Prostate gland (tissue), 2 donors: ENCODE measurements around the gene ADGRG6.

ENCODE experiments used
- CTCF ChIP-seq, 4 experiments: fragments of 200-600 bp in 2 of 4; fragments of 450-650 bp in 2 of 4; sonication (generic) in 2 of 4; IDR thresholded peaks; 1 replicate in 3 of 4; 2 replicates in 1 of 4; pipeline ENCODE4 v1.5.1; 2016 to 2019; ENCODE audit warnings: antibody characterized with exemption in 4 of 4, mild to moderate bottlenecking in 2 of 4, moderate library complexity in 2 of 4
- POLR2A ChIP-seq: fragments of 450-650 bp; IDR thresholded peaks from one replicate; pipeline ENCODE4 v1.6.1; 2016; ENCODE audit warnings: antibody characterized with exemption, mild to moderate bottlenecking
- POLR2AphosphoS5 ChIP-seq: sonication (generic); formaldehyde crosslinking; IDR thresholded peaks from one replicate; pipeline ENCODE4 v1.6.1; 2017; ENCODE audit warnings: antibody characterized with exemption

- TF ChIP-seq CTCF (IDR thresholded peaks at IDR 0.05) (no peak), POLR2A (no peak), POLR2AphosphoS5 (no peak)
Observed at GRCh38 chr6:142342986-142343385, 41.2 kb downstream of the ADGRG6 start.
